Smooth muscle cell (in vitro differentiated cells): ENCODE results near the gene LMCD1. TPM values are rescaled to one million over a fixed set of nuclear protein-coding genes. Genes with fewer than 3 reads are reported as not detected.
A peak's percentile ranks its signal among the peaks of the same experiment; 100 is the strongest.

Experiments used
- DNase-seq: peaks from one replicate; lab custom pipeline; 2025; ENCODE audit not compliant: unreplicated experiment; lab: John Stamatoyannopoulos, UW
- H2AFZ ChIP-seq: fragments of 200-600 bp; sonication (generic); 2 replicates; pipeline ENCODE4 v1.6.0; 2016; ENCODE audit warnings: antibody characterized with exemption, low read depth, mild to moderate bottlenecking
- H3F3A ChIP-seq: fragments of 200-600 bp; sonication (generic); 2 replicates; pipeline ENCODE4 v1.6.0; 2017; ENCODE audit warnings: antibody characterized with exemption, low read depth
- H3K27ac ChIP-seq: fragments of 200-600 bp; sonication (generic); 2 replicates; pipeline ENCODE4 v1.5.1; 2016; ENCODE audit warnings: low read depth, mild to moderate bottlenecking
- H3K27me3 ChIP-seq: fragments of 200-600 bp; sonication (generic); 2 replicates; pipeline ENCODE4 v1.6.1; 2016; ENCODE audit warnings: low read depth, mild to moderate bottlenecking
- H3K36me3 ChIP-seq: fragments of 200-600 bp; sonication (generic); 2 replicates; pipeline ENCODE4 v1.5.1; 2016; ENCODE audit warnings: low read depth
- H3K4me1 ChIP-seq: fragments of 200-600 bp; sonication (generic); 2 replicates; pipeline ENCODE4 v1.5.1; 2016; ENCODE audit warnings: low read depth
- H3K4me2 ChIP-seq: fragments of 200-600 bp; sonication (generic); 2 replicates; pipeline ENCODE4 v1.6.0; 2016; ENCODE audit warnings: mild to moderate bottlenecking
- H3K4me3 ChIP-seq: fragments of 200-600 bp; sonication (generic); 2 replicates; pipeline ENCODE4 v1.5.1; 2016; ENCODE audit warnings: mild to moderate bottlenecking
- H3K79me2 ChIP-seq: fragments of 200-600 bp; sonication (generic); 2 replicates; pipeline ENCODE4 v1.6.0; 2016; ENCODE audit warnings: low read depth, mild to moderate bottlenecking
- H3K9ac ChIP-seq: fragments of 200-600 bp; sonication (generic); 2 replicates; pipeline ENCODE4 v1.6.0; 2016; ENCODE audit warnings: low read depth
- H3K9me3 ChIP-seq: fragments of 200-600 bp; sonication (generic); replicated peaks from 2 replicates; pipeline ENCODE4 v1.5.1; 2016; ENCODE audit warnings: low read depth
- H4K20me1 ChIP-seq: fragments of 200-600 bp; sonication (generic); 2 replicates; pipeline ENCODE4 v1.6.0; 2016; ENCODE audit warnings: low read depth
- WGBS: methylation state at CpG from one replicate; pipeline ENCODE4 v1.1.7; 2016; ENCODE audit warnings: low lambda C conversion rate; 5-methylcytosine and 5-hydroxymethylcytosine counted together
- polyA plus RNA-seq: library from polyadenylated mRNA; unstranded; fragments of >200 nt; fragmentation: Nextera tagmentation; extraction: Ambion mirVana; gene quantifications from 2 replicates; pipeline ENCODE4 v1.2.1, GENCODE V29; 2016
- total RNA-seq: library from RNA; depleted of rRNA; stranded (reverse); fragments of >200 nt; gene quantifications from 2 replicates; pipeline ENCODE4 v1.2.3, GENCODE V29; 2014
- TF ChIP-seq, protein P1 (sequence below): fragments of 200-600 bp; sonication (generic); IDR thresholded peaks from 2 replicates; pipeline ENCODE4 v1.5.1; 2017; ENCODE audit warnings: borderline replicate concordance, mild to moderate bottlenecking, antibody characterized with exemption; ENCODE audit not compliant: insufficient read depth, poor library complexity, severe bottlenecking

Gene LMCD1
- total and polyA plus RNA-seq, 2 experiments from 2014 or later, result 187 to 524 TPM

DNA sequence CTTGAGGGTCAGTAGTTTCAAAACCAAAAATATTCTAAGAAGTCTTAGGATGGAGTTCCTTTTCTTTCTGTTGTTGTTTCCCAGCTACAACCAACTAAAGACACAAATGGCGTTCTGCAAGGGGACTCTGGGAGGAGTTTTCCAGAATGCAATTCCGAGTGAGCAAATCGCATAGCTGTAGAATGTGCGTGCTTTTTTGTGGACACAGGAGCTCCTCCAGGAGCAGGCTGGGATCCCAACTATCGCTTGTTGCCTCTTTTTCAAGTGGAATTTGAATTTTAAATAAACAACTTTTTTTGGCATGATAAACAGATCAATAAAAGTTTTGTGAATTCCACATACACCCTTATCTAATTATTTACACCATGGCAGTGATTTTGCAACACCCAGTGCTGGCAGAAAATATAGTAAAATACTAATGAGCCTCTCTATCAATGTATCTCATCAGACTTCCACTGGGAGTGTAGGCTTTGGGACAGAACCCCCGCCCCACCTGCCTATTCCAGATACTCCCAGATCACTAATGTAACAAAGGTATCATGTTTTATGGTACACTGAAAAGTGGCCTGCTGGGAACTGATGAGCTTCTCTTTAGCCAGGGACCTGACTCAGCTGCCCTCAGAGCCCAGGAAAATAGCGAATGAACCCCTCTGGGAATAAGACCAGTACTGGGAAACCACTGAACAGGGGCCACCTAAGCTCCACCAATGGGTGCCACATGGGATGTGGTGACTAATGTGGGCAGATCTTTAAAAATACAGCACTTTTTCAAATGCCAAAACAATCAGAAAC is 66.4 kb downstream of the LMCD1 start:
- Histone ChIP-seq H3K36me3 (peaks cover 19% of the 10 kb centered on the region), H3K9me3 (no peaks in the 10 kb centered on the region), H3K4me2 (no peak overlapping the region), H3F3A (peaks cover 31% of the 10 kb centered on the region), H3K4me3 (no peak overlapping the region), H3K79me2 (no peaks in the 10 kb centered on the region), H2AFZ (no peak overlapping the region), H4K20me1 (no peaks in the 10 kb centered on the region), H3K9ac (no peak overlapping the region), H3K27me3 (no peaks in the 10 kb centered on the region), H3K4me1 (no peaks in the 10 kb centered on the region), H3K27ac (peak overlapping the region; percentile 47)
- 98% methylated on average over 7 of the region's 7 CpGs for WGBS
- TF ChIP-seq, protein P1, sequence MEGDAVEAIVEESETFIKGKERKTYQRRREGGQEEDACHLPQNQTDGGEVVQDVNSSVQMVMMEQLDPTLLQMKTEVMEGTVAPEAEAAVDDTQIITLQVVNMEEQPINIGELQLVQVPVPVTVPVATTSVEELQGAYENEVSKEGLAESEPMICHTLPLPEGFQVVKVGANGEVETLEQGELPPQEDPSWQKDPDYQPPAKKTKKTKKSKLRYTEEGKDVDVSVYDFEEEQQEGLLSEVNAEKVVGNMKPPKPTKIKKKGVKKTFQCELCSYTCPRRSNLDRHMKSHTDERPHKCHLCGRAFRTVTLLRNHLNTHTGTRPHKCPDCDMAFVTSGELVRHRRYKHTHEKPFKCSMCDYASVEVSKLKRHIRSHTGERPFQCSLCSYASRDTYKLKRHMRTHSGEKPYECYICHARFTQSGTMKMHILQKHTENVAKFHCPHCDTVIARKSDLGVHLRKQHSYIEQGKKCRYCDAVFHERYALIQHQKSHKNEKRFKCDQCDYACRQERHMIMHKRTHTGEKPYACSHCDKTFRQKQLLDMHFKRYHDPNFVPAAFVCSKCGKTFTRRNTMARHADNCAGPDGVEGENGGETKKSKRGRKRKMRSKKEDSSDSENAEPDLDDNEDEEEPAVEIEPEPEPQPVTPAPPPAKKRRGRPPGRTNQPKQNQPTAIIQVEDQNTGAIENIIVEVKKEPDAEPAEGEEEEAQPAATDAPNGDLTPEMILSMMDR, result no peak
- no peak for DNase-seq

DNA sequence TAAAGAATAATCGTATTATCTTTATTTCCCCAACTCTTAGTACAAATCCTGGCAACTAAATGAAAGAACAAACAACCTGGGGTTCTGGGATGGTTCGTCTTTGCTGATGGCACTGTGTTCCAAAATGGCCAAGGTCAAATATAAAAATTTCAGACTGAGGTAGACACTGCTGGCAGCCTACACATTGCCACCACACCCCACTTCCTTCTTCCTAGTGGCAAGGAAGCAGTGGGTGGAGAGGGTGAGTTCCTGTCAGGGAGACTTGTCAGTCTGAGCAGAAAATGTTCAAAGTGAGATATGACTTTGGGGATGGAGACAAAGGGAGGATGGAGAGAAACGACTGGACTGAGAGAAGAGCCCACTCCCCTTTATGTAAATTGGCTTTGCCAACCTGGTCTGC is 69.6 kb downstream of the LMCD1 start:
- H3F3A ChIP-seq, result peaks cover 54% of the 10 kb centered on the region

DNA sequence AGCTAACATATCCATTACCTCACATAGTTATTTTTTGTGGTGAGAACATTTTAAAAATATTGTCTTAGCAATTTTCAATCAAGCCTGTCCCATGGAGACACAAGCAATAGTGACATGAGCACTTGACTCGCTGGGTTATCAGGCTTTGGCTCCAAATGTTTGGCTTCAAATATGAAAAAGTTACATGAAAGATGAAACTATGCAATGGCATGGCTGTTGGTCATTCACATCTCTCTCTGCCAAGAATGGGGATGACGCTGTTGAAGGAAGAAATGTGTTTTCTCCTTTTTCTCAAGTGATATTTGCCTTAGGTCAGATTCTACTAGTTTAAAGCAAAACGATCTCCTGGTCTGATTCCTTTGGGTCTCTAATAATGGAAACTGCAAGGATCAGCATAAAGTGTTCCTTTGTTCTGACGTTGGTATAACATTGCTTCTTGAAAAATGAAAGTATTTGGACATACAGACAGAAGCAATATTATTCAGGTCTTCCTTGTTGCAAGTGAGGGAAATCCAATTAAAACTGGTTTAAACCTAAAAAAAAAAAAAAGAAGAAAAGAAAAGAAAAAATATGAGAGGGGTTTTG is 71.8 kb downstream of the LMCD1 start:
- TF ChIP-seq, protein P1, result no peak
- no peaks in the 10 kb centered on the region for H3K9me3 ChIP-seq
- no peaks in the 10 kb centered on the region for H4K20me1 ChIP-seq
- H3F3A ChIP-seq, result peaks cover 65% of the 10 kb centered on the region
- no peaks in the 10 kb centered on the region for H3K27me3 ChIP-seq
- 92% methylated on average over 4 of the region's 4 CpGs for WGBS
- DNase-seq, result no peak
- peaks cover 13% of the 10 kb centered on the region for H3K36me3 ChIP-seq
- no peaks in the 10 kb centered on the region for H3K79me2 ChIP-seq
- no peak overlapping the region for H3K9ac ChIP-seq
- no peak overlapping the region for H3K4me2 ChIP-seq
- no peak overlapping the region for H3K4me3 ChIP-seq
- peaks cover 1% of the 10 kb centered on the region for H3K4me1 ChIP-seq
- peak overlapping the region; percentile 51 for H3K27ac ChIP-seq
- no peak overlapping the region for H2AFZ ChIP-seq

More for the DNA sequence above, 69.6 kb downstream of the LMCD1 start:
- no peak overlapping the region for H2AFZ ChIP-seq
- peak overlapping the region; percentile 51 for H3K27ac ChIP-seq
- H3K4me3 ChIP-seq, result no peak overlapping the region
- no peak for DNase-seq
- no peak overlapping the region for H3K4me2 ChIP-seq
- H3K79me2 ChIP-seq, result no peaks in the 10 kb centered on the region
- peaks cover 22% of the 10 kb centered on the region for H3K36me3 ChIP-seq
- H4K20me1 ChIP-seq, result no peaks in the 10 kb centered on the region
- H3K9me3 ChIP-seq, result no peaks in the 10 kb centered on the region
- H3K9ac ChIP-seq, result no peak overlapping the region
- no peaks in the 10 kb centered on the region for H3K27me3 ChIP-seq
- no peaks in the 10 kb centered on the region for H3K4me1 ChIP-seq
- 72% methylated on average over 3 of the region's 3 CpGs for WGBS
- TF ChIP-seq, protein P1, result no peak
